Retinal pigment epithelial cell (primary cell): ENCODE results near the gene RBMS3.
A peak's percentile ranks its signal among the peaks of the same experiment; 100 is the strongest.

Experiments
- DNase-seq: peaks from one replicate; pipeline ENCODE4 v3.0.0-alpha.2; 2010; ENCODE audit warnings: low read depth
- H3K4me3 ChIP-seq: 2 replicates; pipeline ENCODE4 v1.5.1; 2011; ENCODE audit warnings: mild to moderate bottlenecking, low read length, control low read depth, moderate library complexity
- CTCF ChIP-seq: conservative IDR thresholded peaks from 2 replicates; pipeline ENCODE4 v1.5.1; 2011; ENCODE audit warnings: low read depth, low read length, control low read depth, inconsistent platforms

The RBMS3 gene

GRCh38 chr3:30004481-30004880 lies 723.6 kb downstream of the RBMS3 start:
- H3K4me3 ChIP-seq: no peak overlapping the region
- peak; percentile 30 for DNase-seq
- TF ChIP-seq CTCF: no peak

GRCh38 chr3:30006111-30006510 lies 725.2 kb downstream of the RBMS3 start:
- no peak for DNase-seq
- no peak for TF ChIP-seq CTCF
- H3K4me3 ChIP-seq: no peak overlapping the region

- DNase-seq: no peak
- no peak for TF ChIP-seq CTCF
- no peak overlapping the region for H3K4me3 ChIP-seq
These were observed 726.8 kb downstream of the RBMS3 start for GRCh38 chr3:30007668-30008067.

GRCh38 chr3:30011237-30011803 lies 730.4 kb downstream of the RBMS3 start:
- no peak for TF ChIP-seq CTCF
- DNase-seq: no peak
- H3K4me3 ChIP-seq: no peak overlapping the region

GRCh38 chr3:30012941-30013543 lies 732.2 kb downstream of the RBMS3 start:
- H3K4me3 ChIP-seq: no peak overlapping the region
- DNase-seq: peak; percentile 23
- peak; percentile 73 for TF ChIP-seq CTCF

- no peak for DNase-seq
- no peak for TF ChIP-seq CTCF
- no peak overlapping the region for H3K4me3 ChIP-seq
These were observed 737.0 kb downstream of the RBMS3 start for GRCh38 chr3:30017901-30018300.

- no peak for DNase-seq
- H3K4me3 ChIP-seq: no peak overlapping the region
- no peak for TF ChIP-seq CTCF
These were observed 739.5 kb downstream of the RBMS3 start for GRCh38 chr3:30020380-30020779.
